ENCODE results near the gene USF2.

- TF ChIP-seq EZH2 (IDR thresholded peaks at IDR 0.05) (no peak), POLR2AphosphoS5 (IDR thresholded peaks at IDR 0.05; ENCODE audit: borderline replicate concordance, low read depth, low read length) (no peak), FOXP2 (optimal IDR thresholded peaks at IDR 0.05; ENCODE audit: control extremely low read depth, extremely low read length, insufficient read depth) (no peak)
Observed at GRCh38 chr19:35246466-35247092, 22.2 kb upstream of the USF2 start.

Measured in SK-N-MC (cell line).